HG03280 (cell line): ENCODE data around the gene UBA7.

Experiments used
- ATAC-seq: cut with Tn5 transposase; IDR thresholded peaks from one replicate; pipeline ENCODE4 v1.9.1; 2021; ENCODE audit warnings: mild to moderate bottlenecking, moderate library complexity; ENCODE audit not compliant: unreplicated experiment

Gene UBA7

DNA sequence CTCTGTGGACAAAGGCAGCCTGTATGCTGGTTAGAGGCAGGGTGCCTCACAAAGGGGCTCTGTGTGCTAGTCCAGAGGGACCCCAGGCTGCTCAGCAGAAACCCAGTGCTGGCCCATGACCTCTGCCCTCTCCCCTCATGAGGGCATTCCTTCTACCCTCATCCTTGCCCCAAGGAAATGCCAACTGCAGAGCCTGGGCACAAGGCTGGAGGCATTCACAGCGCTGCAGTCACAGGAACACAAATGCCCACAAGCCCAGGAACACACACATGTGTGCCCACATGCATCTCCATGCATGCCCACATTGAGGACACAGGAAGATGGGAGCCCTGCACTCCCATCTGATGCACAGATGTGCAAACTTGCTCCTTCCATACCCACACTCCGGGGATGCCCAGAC lies 6.9 kb downstream of the UBA7 start:
- no peak for ATAC-seq

DNA sequence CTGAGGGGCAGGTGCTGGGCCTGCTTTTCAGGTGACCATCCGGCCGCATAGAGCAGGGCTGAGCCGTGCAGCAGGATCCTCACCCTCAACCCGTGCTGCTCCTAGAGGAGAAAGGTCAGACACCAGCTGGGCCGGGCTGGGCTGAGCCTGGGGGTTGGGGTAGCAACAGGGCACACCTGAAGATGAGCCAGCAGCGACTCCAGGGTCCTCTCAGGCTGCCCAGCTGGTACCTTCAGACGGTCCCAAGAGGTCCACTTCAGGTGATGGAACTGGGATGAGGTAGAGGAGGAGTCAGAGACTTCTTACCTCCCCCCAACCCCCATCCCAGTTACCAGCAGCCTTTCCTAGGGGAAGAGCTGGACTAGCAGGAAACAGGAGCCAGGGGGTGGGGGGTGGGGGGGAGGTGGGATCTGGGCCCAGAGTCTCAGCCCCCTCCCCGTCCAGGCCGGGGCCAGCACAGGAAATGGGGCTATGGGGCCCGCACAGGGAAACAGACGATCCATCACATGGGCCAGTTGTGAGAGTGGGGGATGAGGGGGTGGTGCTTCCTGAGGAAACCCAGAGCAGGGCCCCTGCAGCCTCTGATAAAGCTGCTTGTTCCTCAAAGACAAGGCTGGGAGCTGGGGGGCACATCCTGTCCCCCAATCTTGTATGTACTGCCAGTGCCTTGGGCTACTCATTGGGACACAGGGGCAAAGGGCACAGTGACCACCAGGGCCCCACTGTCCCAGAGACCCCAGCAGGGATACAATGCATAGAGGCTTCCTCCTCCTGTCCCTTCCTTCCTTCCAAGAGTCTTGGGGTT lies 7.7 kb downstream of the UBA7 start:
- no peak for ATAC-seq

DNA sequence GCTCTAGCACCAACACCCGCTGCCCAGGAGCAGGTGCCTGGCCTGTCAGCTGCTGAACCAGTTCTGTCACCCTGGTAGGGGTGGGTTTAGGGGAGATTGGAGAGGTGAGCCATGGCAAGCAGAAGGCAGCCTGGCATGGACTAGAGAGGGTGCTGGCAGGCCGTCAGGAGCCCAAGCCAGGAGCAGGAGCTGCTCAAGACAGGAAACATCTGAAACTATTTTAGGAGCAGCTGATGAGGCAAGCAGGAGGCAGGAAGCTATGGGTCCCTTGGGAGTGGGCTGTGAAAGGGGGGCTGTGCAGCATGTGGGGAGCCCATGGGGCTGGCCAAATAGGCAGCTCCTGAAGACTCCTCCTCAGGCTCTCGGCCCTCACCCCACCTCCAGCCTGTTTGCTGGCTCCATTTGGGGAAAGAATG lies 8.4 kb downstream of the UBA7 start:
- no peak for ATAC-seq

DNA sequence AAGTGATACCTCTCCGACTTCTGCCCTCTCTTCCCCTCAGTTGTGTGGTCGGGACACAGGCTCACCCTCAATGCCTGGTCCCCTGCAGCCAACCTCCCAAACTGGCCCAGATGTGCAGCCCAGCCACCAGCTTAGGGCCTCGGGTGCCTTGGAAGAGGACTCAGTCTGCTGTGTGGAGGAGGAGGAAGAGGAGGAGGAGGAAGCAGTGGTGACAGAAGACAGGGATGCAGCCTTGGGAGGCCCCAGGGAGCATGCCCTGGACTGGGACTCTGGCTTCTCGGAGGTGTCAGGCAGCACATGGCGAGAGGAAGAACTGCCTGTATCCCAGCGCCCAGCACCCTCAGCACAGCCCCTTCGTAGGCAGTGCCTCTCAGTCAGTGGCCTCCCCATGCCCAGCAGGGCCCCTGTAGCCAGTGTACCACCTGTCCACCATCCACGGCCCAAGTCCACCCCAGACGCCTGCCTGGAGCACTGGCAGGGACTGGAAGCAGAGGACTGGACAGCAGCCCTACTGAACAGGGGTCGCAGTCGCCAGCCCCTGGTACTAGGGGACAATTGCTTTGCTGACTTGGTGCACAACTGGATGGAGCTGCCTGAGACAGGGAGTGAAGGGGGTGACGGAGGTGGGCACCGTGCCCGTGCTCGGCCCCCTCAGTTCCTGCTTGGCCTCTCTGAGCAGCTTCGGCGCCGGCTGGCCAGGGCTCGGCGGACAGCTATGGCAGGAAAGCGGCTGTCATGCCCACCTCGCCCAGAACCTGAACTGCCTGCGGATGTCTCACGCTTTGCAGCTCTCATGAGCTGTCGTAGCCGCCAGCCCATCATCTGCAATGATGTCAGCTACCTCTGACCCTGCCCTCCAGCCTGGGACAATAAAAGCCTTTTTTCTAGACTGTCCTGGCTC lies 9.4 kb downstream of the UBA7 start:
- no peak for ATAC-seq

DNA sequence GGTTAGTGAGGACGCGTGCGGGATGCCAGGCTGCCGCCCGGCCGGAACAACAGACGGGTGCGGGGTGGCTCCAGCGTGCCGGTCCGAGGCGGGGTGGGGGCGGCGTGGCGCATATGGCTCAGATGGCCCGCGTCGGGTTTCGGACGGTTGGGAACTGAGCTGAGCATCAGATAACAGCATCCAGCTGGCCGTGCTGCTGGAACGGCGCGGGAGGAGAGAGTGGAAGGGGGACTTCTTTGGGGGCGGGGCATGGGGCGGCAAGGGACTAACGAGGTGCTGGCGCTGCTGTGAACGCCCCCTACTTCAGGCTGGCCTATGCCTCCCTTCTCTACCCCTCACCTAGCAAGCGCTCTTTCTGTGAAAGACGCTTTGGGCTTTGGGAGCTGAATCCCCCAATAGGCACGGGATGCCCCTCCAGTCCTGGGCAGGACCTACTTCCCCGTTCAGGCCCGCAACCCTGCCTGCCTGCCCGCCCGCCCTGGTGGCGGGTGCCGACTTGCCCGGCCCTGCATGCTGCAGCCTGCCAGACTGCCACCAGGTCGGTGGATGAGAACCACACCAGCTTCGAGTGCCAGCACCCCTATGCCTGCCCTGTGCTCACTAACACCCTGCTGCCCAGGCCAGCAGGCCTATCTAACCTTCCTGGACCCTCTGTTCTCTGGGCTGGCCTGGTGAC lies 10.2 kb downstream of the UBA7 start:
- ATAC-seq, result peak; percentile 2

DNA sequence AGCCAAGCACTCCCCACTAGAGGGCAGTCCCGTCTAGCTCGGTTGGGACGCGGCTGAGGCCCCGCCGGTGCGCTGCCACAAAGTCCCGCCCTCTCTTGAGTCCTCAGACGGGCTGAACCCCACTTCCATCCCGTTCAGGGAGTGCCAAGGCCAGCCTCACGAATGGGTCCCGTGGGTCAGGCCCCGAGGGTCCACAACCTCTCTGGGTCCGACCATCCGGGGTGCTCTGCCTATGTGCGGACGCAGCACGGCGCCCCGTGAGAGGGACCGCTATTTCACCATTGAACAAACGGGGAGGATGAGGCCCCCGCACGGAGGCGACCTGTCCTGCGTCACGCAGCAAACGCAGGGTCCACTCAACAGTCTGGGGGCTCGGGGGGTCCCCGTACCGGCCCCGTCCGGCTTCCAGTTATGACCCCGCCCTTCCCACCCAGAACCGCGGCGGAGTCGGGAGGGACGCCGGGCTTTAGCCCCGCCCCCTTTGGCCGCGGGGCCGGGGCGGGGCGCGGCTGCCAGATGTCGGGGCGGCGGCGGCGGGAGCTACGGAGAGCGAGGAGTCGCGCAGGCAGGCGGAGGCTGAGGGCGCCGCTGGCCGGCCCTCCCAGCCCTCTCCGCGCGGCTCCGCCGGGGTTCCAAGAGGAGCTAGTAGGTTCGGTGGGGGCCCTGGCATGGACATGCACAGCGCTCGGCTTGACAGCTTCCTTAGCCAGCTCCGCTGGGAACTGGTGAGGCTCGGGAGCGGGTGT lies 10.9 kb downstream of the UBA7 start, which contains the start of gene INKA1:
INKA1 (plus strand) TSS at position 543 of the 746 bp plus-strand sequence; CDS start at position 675, 132 bp downstream.
- ATAC-seq, result peak; percentile 75

DNA sequence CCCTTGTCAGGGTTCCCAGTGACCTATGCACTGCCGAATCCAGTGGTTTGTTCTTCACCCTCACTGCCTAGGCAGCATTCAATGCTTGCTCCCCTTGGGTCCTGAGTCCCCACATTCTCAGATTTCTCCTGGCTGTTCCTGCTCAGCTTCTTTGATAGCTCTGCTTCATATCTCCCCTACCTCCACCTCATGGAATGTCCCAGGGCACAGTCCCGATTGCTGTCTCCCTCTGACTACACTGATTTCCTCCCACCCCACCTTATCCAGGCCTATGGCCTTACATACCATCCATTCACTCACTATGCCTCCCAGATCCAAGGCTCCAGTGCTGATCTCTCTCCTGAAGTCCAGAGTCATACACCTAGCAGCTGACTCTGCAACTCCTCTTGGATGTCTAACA lies 12.6 kb downstream of the UBA7 start:
- ATAC-seq, result no peak

DNA sequence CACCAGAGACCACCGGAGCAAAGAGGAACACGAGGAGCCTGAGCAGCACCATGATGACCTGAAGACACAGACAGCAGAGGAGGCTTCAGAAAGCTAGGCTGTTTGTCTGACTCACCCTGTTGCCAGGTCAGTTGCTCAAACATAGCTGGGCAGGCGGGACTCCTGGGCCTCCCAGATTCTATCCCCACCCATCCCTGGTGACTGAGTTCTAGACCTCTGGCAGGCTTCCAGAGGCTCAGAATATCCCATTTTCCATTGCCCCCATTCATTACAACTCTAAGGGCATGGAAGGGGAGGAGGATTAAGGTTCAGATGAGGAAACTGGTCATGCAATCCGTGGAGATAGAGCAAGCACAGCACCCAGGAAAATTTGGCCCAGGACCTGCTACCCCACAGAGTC lies 14.0 kb downstream of the UBA7 start, which contains the start of gene CDHR4:
CDHR4 (minus strand) TSS at position 113 of the 400 bp plus-strand sequence; CDS start at position 52, 61 bp downstream.
- ATAC-seq, result no peak

DNA sequence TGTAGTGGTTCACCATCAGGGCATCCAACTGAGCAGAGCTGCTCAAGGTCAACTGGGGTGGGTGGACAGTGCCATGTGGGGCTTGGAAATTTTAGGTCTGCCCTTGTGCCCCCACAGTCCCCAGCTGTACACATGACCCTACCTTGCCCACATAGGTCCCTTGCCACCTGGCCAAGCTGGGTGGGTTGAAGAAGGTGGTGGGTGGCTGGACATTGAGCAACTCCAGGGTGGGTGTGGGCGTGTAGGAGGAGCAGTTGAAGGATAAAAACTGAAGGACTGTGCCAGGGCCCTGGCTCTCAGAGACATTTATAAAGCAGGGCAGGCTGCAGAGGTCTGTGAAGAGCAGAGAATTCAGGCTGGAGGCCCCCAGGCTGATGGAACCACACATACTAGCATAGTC lies 14.6 kb downstream of the UBA7 start:
- no peak for ATAC-seq

DNA sequence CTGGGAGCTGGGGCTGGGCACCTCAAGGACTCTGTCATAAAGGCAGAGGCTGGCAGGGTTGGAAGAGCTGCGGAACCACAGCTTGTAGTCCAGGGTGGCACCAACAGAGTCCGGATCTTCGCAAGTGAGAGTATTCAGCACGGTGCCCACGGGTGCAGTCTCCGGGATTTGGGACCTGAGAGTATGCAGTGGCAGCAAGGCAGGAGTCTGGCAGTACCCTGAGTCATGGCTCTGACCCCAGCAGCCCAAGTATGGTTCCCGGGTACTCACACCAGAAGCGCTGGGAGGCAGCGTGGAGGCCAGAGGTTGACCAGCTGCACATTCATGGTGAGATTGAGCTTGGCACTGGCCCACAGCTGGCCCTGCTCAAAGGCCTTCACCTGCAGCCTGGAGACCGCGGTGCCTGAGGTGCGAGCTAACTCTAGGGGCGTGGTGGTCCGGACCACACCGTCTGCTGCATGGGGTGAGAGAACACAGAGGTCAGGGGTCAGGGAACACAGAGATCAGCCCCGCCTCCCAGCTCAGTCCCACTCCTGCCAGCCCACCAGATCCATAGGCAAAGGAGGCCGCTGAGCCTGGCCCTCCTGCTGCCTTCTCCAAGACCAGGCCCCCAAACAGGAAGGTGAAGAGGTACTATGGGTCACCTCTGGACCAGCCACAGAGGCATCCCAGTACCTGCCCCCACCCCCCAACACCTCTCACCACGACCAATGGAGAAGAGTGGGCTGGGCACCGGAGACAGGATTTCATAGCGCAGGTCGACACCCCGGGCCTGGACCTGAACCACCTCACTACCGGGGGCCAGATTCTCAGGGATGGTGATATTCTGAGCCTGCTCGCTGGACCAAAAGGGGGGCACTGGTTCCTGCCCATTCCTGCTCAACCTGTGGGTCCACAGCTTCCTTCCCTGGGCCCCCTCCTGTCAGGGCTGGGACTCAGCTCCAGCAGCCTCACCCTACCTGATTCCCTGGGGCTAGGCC lies 18.5 kb downstream of the UBA7 start:
- ATAC-seq, result no peak

DNA sequence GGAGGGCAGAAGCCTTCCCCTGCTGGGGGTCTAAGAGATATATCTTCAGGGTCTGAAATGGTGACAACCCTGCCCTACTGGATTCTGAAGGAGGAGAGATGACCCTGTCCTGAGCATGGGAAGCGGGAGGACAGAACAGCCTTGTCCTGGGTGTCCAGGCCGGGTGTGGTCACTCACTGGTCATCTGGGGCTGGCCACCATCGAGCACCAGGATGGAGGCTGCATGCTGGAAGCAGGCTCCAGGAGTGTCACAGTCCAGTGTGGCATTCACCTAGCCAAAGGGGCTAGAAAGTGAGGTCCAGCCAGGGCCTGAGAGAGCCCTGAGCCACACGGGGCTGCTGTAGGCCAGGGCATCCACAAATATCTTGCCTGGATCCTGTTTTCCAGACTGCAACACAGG lies 19.3 kb downstream of the UBA7 start:
- no peak for ATAC-seq

DNA sequence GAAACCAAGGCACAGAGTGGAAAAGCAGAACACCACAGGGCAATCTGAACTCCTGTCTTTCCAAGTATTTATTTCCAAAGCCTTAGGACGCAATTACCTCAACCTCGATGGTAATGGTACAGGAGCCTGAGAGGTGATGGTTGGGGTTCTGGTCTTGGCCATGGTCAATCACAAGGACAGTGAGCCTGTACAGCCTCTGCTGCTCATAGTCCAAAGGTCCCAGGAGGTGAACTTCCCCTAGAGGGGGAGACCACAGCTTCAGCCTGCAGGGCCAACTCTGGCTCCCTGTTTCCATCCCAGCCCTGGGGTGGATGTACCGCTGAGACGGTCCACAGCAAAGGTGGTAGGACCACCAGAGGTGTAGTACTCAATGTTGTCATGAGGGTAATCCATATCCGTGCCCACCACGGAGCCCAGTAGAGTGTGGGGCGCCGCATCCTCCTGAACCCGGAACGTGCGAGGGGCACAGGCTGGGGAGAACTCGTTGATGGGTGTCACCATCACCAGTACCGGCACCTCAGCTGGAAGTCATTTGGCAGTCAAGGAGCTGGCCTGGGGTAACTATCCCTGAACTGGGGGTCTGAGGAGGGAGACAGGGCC lies 20.2 kb downstream of the UBA7 start:
- no peak for ATAC-seq

DNA sequence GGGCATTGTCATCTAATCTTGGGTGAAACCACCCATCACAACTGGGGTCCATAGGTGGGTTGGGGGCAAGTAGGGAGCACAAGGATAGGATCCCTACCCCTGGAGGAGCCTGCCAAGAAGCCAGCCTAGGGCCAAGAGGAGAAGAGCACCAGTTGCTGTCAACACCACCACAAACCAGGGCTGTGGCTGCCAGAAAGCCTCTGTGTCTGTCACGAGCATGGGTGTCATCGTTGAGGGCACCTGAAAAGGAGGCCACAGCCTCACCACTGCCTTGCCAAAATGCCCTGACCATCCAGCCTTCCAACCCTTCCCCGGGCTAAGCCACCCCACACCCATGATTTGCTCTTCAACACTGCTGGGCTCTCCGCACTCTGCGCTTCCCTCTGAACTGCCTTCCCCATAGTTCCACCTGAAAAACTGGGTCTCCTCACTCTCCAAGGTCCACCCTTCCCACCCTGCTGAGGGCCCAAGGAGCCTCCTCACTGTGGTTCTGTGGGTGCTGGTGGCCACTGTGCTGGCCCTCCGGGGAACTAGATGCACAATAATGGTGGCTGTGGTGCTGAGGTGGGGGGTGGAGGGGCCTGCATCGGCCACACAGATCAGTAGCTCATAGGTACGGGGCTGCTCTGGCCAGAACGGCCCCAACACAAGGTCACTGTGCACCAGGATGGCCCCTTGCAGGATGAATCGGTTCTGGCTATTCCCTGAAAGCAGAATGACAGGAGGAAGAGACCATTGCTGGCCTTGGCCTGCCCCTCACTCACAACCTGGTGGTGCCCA lies 21.2 kb downstream of the UBA7 start:
- no peak for ATAC-seq

DNA sequence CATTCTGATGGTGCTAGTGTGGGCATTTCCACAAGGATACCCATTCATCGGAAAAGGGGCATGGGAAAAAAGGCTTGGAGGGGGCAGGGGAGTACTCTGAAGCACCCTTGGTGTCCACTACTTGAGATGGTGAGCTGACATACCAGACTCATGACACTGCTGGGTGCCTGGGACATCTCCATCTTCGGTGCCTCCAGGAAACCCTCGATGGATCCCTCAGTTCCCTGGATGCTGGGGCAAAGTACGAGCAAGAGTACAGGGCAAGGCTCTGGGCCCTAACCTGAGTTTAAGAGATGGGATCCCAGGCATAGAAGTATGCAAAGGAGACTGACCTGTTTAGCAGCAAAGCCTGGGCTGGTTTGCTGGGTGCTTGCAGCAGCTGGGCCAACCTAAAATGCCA lies 22.2 kb downstream of the UBA7 start:
- ATAC-seq, result no peak

DNA sequence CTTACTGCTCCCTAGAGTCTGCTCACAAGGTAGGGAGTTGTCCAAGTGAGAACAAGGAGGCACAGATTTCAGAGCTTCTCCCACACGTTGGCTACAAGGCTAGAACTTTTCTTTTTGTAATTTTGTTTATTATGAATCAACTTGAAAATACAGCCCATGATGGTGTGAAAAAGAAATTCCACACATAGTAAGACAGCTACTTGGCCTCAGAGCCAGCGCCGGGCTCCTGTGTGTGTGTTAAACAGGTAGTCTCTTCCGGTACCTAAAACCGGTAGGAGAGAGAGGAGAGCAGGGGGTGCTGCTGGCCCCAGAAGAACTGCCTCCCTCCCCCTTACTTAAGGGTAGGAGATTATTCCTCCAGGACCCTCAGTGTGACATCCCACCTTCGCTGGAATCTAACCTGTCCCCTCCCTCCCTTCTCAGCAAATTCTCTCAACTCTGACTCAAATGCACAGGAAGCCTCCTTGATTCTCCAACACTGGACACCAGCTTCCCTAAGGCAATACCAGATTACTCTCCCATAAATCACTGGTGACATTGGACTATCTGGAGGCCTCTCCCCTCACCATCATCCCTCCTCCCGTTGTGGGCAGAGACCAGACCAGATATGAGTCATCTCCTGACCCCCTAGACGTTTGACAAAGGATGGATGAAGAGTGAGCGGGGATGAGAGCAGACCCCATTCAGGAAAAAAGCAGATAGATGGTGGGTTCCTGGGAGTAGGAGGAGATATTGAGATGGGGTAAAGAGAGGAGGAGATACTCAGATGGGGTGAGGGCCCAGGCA lies 22.9 kb downstream of the UBA7 start:
- no peak for ATAC-seq

DNA sequence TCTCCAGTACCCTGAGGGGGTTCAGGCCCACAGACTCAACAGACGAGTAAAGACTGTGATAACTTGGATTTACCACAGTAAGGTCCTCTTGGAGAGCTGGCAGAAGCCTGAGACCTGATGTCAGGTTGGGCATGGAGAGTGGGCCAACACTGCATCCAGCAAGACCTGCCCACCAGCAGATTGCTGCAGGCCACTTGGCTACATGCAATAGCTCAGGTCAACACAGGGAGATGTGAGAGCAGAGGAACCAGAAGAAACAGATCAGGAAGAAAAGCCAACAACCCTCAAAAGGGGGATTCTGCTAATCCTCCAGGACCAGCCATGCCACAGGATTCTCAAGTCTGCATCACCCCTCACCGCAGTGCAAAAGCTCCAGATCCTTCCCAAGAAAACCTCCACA lies 25.7 kb downstream of the UBA7 start:
- ATAC-seq, result no peak

DNA sequence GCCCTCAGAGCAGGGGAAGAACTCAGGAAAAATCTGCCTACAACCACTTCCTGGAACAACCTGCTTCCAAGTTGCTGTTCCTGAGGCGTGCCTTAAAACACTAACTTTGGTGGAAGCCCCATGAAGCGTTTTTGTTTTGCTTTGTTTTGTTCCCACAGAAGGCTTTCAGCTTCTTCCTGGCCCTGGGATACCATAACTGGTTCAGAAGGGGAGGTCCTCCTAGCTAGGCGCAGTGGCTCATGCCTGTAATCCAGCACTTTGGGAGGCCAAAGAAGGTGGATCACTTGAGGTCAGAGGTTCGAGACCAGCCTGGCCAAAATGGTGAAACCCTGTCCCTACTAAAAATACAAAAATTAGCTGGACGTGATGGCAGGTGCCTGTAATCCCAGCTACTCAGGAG lies 26.2 kb downstream of the UBA7 start:
- no peak for ATAC-seq

DNA sequence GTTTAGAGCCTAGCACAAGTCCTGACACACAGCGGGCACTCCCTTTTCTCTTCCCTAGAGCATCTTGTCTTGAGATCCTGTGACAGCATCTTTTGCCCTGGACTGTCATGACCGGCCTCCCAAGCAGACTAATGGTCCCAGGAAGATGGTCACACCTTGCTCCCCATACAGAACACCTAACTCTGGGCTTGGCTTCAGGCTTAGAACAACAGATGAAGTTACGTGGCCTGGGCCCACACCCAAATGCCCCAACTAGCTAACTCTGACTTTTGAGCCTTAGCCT lies 26.6 kb downstream of the UBA7 start:
- no peak for ATAC-seq
